Right renal cortex interstitium (tissue), 3 donors: Measurements from ENCODE around the gene SPTY2D1. TPM values are rescaled to one million over a fixed set of nuclear protein-coding genes. Genes with fewer than 3 reads are reported as not detected.

Experiments used
- DNase-seq, 3 donors: peaks; one replicate each; pipeline ENCODE4 v3.0.0-alpha.2; 2013; ENCODE audit warnings: low read depth in 3 of 3, low spot score in 2 of 3
- polyA plus RNA-seq, 3 donors: library from polyadenylated mRNA; unstranded; fragments of 120-200 nt; gene quantifications; one replicate each; pipeline ENCODE4 v1.2.1, GENCODE V29; 2013; ENCODE audit not compliant: insufficient read length in 3 of 3

The SPTY2D1 gene
- polyA plus RNA-seq, 3 donors, result 28.9 to 30.0 (median 29.0) TPM

DNA sequence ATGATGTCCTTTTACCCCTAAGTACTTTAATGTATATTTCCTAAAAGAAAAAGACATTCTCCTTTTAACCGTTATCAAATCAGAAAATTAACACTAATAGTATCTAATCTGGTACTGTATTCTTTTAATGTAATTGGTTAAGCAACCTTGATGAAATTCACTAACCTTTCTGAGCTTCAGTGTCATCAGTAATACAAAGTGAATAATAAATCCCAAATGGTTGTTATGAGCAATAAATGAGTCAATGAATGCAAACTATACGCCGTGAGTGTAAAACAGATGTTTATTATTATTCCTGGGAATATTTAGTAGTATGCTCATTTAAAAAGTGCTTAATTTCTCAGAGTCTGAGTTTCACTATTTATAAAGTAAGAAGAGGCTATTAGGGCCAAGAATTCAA is 67.1 kb downstream of the SPTY2D1 start:
- DNase-seq, result no peak

DNA sequence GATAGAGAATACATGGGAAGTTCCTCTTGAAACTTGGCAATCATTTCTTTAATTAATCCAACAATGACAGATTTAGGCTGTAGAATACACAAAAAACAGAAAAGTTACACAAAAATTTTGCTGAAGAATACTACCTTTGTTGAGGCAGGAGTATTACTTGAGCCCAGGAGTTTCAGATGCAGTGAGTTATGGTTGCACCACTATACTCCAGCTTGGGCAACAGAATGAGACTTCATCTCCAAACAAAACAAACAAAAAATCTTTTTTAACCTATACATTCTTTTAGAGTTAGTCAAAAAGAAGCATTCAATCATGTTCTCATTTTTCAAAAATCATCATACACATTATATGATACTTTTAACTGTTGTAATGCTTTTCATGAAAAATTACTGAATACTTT is 67.7 kb downstream of the SPTY2D1 start:
- DNase-seq, result no peak

DNA sequence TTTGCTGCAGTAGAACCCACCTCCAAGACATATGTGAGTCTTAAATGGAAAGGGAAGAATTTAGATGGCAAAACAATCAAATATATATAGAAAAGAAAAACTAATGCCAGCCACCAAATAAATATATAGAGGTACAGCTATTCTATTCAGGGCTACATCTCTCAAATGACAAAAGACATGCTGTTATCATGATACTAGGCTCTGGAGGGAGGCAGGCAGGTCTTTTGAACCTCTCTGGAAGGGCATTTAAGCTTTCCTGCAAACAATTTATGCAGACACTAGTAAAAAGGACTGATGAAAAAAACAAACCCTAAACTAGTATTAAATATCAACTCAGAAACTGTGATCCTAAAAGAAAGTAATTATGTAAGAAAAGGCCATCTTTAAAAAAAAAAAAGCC is 70.0 kb downstream of the SPTY2D1 start:
- no peak for DNase-seq

DNA sequence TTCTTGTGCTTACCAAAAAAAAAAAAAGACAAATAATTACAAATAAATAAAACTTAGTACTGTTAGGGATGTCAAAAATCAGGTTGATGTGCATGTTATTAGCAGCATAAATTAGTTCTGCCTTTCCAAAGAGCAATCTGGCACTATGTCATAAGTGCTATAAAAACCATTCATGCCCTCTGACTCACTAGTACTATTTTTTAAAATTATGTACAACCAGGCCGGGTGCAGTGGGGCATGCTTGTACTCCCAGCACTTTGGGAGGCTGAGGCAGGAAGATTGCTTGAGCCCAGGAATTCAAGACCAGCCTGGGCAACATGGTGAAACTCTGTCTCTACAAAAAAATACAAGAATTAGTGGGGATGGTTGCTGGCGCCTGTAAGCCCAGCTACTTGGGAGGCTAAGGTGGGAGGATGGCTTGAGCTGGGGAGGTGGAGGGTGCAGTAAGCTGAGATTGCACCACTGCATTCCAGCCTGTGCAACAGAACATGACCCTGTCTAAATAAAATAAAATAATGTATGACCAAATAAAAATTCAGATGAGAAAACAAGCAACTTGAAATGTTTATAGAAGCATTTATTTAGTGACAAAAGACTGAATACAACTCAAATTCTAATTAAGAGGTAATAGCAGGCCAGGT is 70.9 kb downstream of the SPTY2D1 start:
- DNase-seq, result no peak

Other genes starting within 250 kb of the SPTY2D1 start
- gene LDHA, start 239.8 kb downstream of the SPTY2D1 start, polyA plus RNA-seq, result 100 to 1,000 TPM; 273 to 313 (median 277) TPM
- gene LDHC, start 222.0 kb downstream of the SPTY2D1 start, polyA plus RNA-seq, result 1 to 10 TPM in 1 of 3 donors, under 1 TPM in 1, not detected in 1; 0.21 to 1.5 TPM
- 1 to 10 TPM in 1 of 3 donors, under 1 TPM in 2; 0.44 to 1.2 (median 0.65) TPM for gene LDHAL6A, start 178.5 kb downstream of the SPTY2D1 start, polyA plus RNA-seq
- gene TSG101, start 107.4 kb downstream of the SPTY2D1 start, polyA plus RNA-seq, result 100 to 1,000 TPM; 183 to 199 (median 192) TPM
- gene UEVLD, start 45.6 kb downstream of the SPTY2D1 start, polyA plus RNA-seq, result 10 to 100 TPM; 19.3 to 22.0 (median 21.2) TPM
- gene MISFA, start 34.6 kb downstream of the SPTY2D1 start, polyA plus RNA-seq, result 1 to 10 TPM; 4.5 to 7.5 (median 5.9) TPM
- gene TMEM86A, start 64.4 kb upstream of the SPTY2D1 start, polyA plus RNA-seq, result 1 to 10 TPM; 8.1 to 9.1 (median 8.9) TPM
- gene IGSF22, start 91.8 kb upstream of the SPTY2D1 start, polyA plus RNA-seq, result 1 to 10 TPM; 1.3 to 1.7 (median 1.4) TPM
- gene PTPN5, start 157.5 kb upstream of the SPTY2D1 start, polyA plus RNA-seq, result under 1 TPM; 0.32 to 0.72 (median 0.46) TPM